DOHH2 (cell line): ENCODE measurements around the gene ZBTB9.

Source experiments
- CTCF ChIP-seq: fragments of 200-600 bp; sonication (generic); IDR thresholded peaks from one replicate; pipeline ENCODE4 v1.5.1; 2014; ENCODE audit warnings: antibody characterized with exemption, mild to moderate bottlenecking, low read depth, low read length; ENCODE audit not compliant: poor library complexity, severe bottlenecking
- EZH2phosphoT487 ChIP-seq: fragments of 200-600 bp; sonication (generic); IDR thresholded peaks from 2 replicates; pipeline ENCODE4 v1.6.1; 2017; ENCODE audit warnings: borderline replicate concordance, mild to moderate bottlenecking, antibody characterized with exemption, low read length, moderate library complexity, mixed read lengths

- TF ChIP-seq CTCF = no peak
- no peak for TF ChIP-seq EZH2phosphoT487
Observed at GRCh38 chr6:33488339-33488738, 34.0 kb downstream of the ZBTB9 start.
